Heart right ventricle (tissue), 16 donors: ENCODE results near the gene MRPL22. TPM values are rescaled to one million over a fixed set of nuclear protein-coding genes. Genes with fewer than 3 reads are reported as not detected.
A peak's percentile ranks its signal among the peaks of the same experiment; 100 is the strongest.
"Not testable (repeated sequence)": the region's sequence is repeated elsewhere in the genome, so short reads cannot be mapped to it uniquely, and the experiment has no call there.

Experiments
- ATAC-seq, 8 donors: fragments of 200-7000 bp; cut with Tn5 transposase; one replicate each; pipeline ENCODE4 v1.9.1; 2020; ENCODE audit warnings: mild to moderate bottlenecking in 8 of 8, moderate library complexity in 8 of 8, moderate number of reproducible peaks in 1 of 8
- DNase-seq, 2 donors: peaks; one replicate each; pipeline ENCODE4 v3.0.0-alpha.2; 2020
- H3K27ac ChIP-seq, 10 donors: fragments of 200-600 bp; sonication (generic) in 2 of 10; one replicate each; pipeline versions ENCODE4 v1.5.0 to v1.8.0; 2020 to 2022; ENCODE audit warnings: mild to moderate bottlenecking in 3 of 10
- H3K27me3 ChIP-seq, 7 donors: fragments of 200-600 bp; one replicate each; pipeline ENCODE4 v1.8.0; 2021 to 2022; ENCODE audit warnings: mild to moderate bottlenecking in 2 of 7
- H3K36me3 ChIP-seq, 9 donors: fragments of 200-600 bp; sonication (generic) in 1 of 9; one replicate each; pipeline versions ENCODE4 v1.5.0 to v1.8.0; 2020 to 2022; ENCODE audit warnings: mild to moderate bottlenecking in 2 of 9
- H3K4me1 ChIP-seq, 9 donors: fragments of 200-600 bp; sonication (generic) in 1 of 9; one replicate each; pipeline versions ENCODE4 v1.5.0 to v1.8.0; 2020 to 2022; ENCODE audit warnings: mild to moderate bottlenecking in 4 of 9
- H3K4me3 ChIP-seq, 10 donors: fragments of 200-600 bp; sonication (generic) in 2 of 10; one replicate each; pipeline versions ENCODE4 v1.5.0 to v1.8.0; 2020 to 2022; ENCODE audit warnings: mild to moderate bottlenecking in 7 of 10, moderate library complexity in 2 of 10
- H3K9me3 ChIP-seq, 11 donors: fragments of 200-600 bp in 10 of 11; sonication (generic) in 2 of 11; one replicate each; pipeline versions ENCODE4 v1.5.0 to v1.8.0; 2013 to 2022; ENCODE audit warnings: mild to moderate bottlenecking in 2 of 11, control low read depth in 1 of 11, moderate library complexity in 1 of 11
- CTCF ChIP-seq, 9 donors: fragments of 200-600 bp; sonication (generic) in 2 of 9; IDR thresholded peaks; one replicate each; pipeline versions ENCODE4 v1.5.0 to v1.8.0; 2021 to 2022; ENCODE audit warnings: antibody characterized with exemption in 9 of 9, mild to moderate bottlenecking in 5 of 9, moderate library complexity in 1 of 9
- WGBS, 2 donors: extraction: QIAGEN DNeasy Blood & Tissue Kit; methylation state at CpG; one replicate each; pipeline ENCODE4 v1.1.7; 2013; ENCODE audit warnings: inconsistent platforms in 1 of 2; 5-methylcytosine and 5-hydroxymethylcytosine counted together
- intact Hi-C, 10 donors: fragments of 100-400 bp; cut with DNase I; formaldehyde crosslinking; loops; one replicate each; pipeline versions ENCODE4 v1.11.1 to v1.14.2; 2022
- polyA plus RNA-seq, 2 donors: library from polyadenylated mRNA; stranded (reverse); fragments of 200-250 nt; gene quantifications; one replicate each; pipeline ENCODE4 v1.2.3, GENCODE V29; 2013
- total RNA-seq, 10 donors: library from RNA; stranded (reverse); fragmentation: NEBNext Ultra II Directional in 3 of 10; extraction: Animal tissue kit (Norgen Biotek cat#: 25700) in 3 of 10; gene quantifications; one replicate each; pipeline versions ENCODE4 v1.2.1 to v1.2.4, GENCODE V29; 2021 to 2023
- donor health status: Arrhythmogenic right ventricular cardiomyopathy.
- donor health status: ischemic (EF 13 %, LVEDD 7.1; RV severe dilation, severe dysfunction).
- donor health status: healthy with polysubstance abuse.
- donor health status: DM: no; HTN: yes; CAD: no.
- donor health status: DM: no; HTN: no; CAD: no.
- donor health status: ischemic (EF 25% LVEDD 6.9; RV normal size, moderate dysfunction).
- donor health status: ischemic (EF 25% LVEDD 5.7; RV mildly dilated, moderate dysfunction).
- donor health status: healthy.
- donor health status: DM: yes; HTN: yes; CAD: no.
- donor health status: Ischemic cardiomyopathy.
- donor health status: ischemic (EF 35%, LVEDD 5.7; RV mildly dilated, moderate dysfunction).
- donor health status: nonischemic (EF 11% LVEDD 7.7; RV severe dilation, severe dysfunction).
- donor health status: DM: yes; HTN: yes; CAD: no.
- donor health status: PGD.
- donor health status: ischemic (EF 29% LVEDD 5.4; RV normal size, mild dysfunction).
- donor health status: nonischemic (EF 23%, LVEDD 6.1; RV moderate dilation, normal function).

Gene MRPL22
- total and polyA plus RNA-seq, 12 donors = 57.1 to 109 (median 73.2) TPM

- DNase-seq = no peak
- Histone ChIP-seq H3K9me3 (no peaks in the 10 kb centered on the region), H3K36me3 (peaks cover 0 to 37% (median 4%) of the 10 kb centered on the region in 9 donors), H3K27ac (peak overlapping the region in 8 of 10 donors; percentile 64 to 87 (median 78)), H3K27me3 (no peaks in the 10 kb centered on the region), H3K4me1 (peaks cover 0 to 41% (median 27%) of the 10 kb centered on the region in 9 donors), H3K4me3 (peak overlapping the region; percentile 47 to 99 (median 84))
- no peak for TF ChIP-seq CTCF (IDR thresholded peaks at IDR 0.05)
- intact Hi-C loops = loop anchor here in 2 of 10 donors (5.0 kb wide), 2 partner anchors 75 to 80 kb away; partner anchors contain the start of gene CNOT8 (in 1 of the 2)
- ATAC-seq = no peak
- 12 to 14% methylated on average over 11 of the region's 11 CpGs for WGBS, 2 donors
Measured at GRCh38 chr5:154937186-154937717, 3.6 kb upstream of the MRPL22 start.

GRCh38 chr5:154937718-154938466, 3.0 kb upstream of the MRPL22 start, which contains the start of gene GEMIN5:
GEMIN5 (minus strand) TSS chr5:154938211; CDS start chr5:154938133, 78 bp downstream.
- ATAC-seq (peak; percentile 94 to 96 (median 95)), DNase-seq (peak; percentile 81 to 89)
- Histone ChIP-seq H3K9me3 (no peaks in the 10 kb centered on the region), H3K36me3 (peaks cover 0 to 35% (median 4%) of the 10 kb centered on the region in 9 donors), H3K27me3 (no peaks in the 10 kb centered on the region), H3K4me1 (peaks cover 0 to 47% (median 33%) of the 10 kb centered on the region in 9 donors), H3K4me3 (peak within 1 kb of the TSS; percentile 47 to 99 (median 84)), H3K27ac (peak within 1 kb of the TSS in 9 of 10 donors; percentile 62 to 87 (median 78))
- TF ChIP-seq CTCF (IDR thresholded peaks at IDR 0.05) = no peak
- intact Hi-C loops = loop anchor here in 2 of 10 donors (5.0 kb wide), 2 partner anchors 76 to 81 kb away; partner anchors contain the start of gene CNOT8 (in 1 of the 2)
- 0 to 1% methylated on average over 61 of the region's 61 CpGs for WGBS, 2 donors

- H3K27me3 ChIP-seq, H3K9me3 ChIP-seq, H3K27ac ChIP-seq, DNase-seq, H3K4me3 ChIP-seq, ATAC-seq: not testable (repeated sequence)
- intact Hi-C loops = loop anchor here in 2 of 10 donors (5.0 kb wide), 2 partner anchors 77 to 82 kb away; partner anchors contain the start of gene CNOT8 (in 1 of the 2)
- 86 to 90% methylated on average over 5 of the region's 5 CpGs for WGBS, 2 donors
- Histone ChIP-seq H3K36me3 (peaks cover 0 to 35% (median 4%) of the 10 kb centered on the region in 9 donors), H3K4me1 (peaks cover 0 to 55% (median 42%) of the 10 kb centered on the region in 9 donors)
Measured at GRCh38 chr5:154939387-154939786, 1.5 kb upstream of the MRPL22 start.

- DNase-seq (no peak), ATAC-seq (no peak)
- H3K4me1 ChIP-seq = peaks cover 0 to 57% (median 43%) of the 10 kb centered on the region in 9 donors
- no peaks in the 10 kb centered on the region for H3K27me3 ChIP-seq
- no peak for TF ChIP-seq CTCF (IDR thresholded peaks at IDR 0.05)
- no peaks in the 10 kb centered on the region for H3K9me3 ChIP-seq
- intact Hi-C loops = no loop called here
- peak overlapping the region in 9 of 10 donors; percentile 57 to 89 (median 80) for H3K27ac ChIP-seq
- H3K4me3 ChIP-seq = peak overlapping the region in 9 of 10 donors; percentile 55 to 90 (median 71)
- 82 to 85% methylated on average over 9 of the region's 9 CpGs for WGBS, 2 donors
- peaks cover 0 to 32% (median 1%) of the 10 kb centered on the region in 9 donors for H3K36me3 ChIP-seq
Measured at GRCh38 chr5:154940375-154940771, 500 bp upstream of the MRPL22 start.
